Adipose tissue (tissue), 3 donors: ENCODE measurements around the gene PCDHB12. TPM values are rescaled to one million over a fixed set of nuclear protein-coding genes. Genes with fewer than 3 reads are reported as not detected.
"Not testable (repeated sequence)": the region's sequence is repeated elsewhere in the genome, so short reads cannot be mapped to it uniquely, and the experiment has no call there.

Experiments
- H3K27ac ChIP-seq: one replicate; pipeline ENCODE4 v1.5.1; 2013; ENCODE audit warnings: low read depth, low read length
- WGBS, 3 donors: extraction: QIAGEN DNeasy Blood & Tissue Kit; methylation state at CpG; one replicate each; pipeline ENCODE4 v1.1.7; 2013; 5-methylcytosine and 5-hydroxymethylcytosine counted together
- polyA plus RNA-seq, 3 donors: library from polyadenylated mRNA; stranded (reverse); fragments of 200-250 nt; gene quantifications; one replicate each; pipeline ENCODE4 v1.2.3, GENCODE V29; 2013
- donor health status: healthy with polysubstance abuse.
- donor health status: Bipolar disorder and iron deficiency.
- donor health status: healthy.

Gene PCDHB12
- polyA plus RNA-seq, 3 donors, result 0.81 to 1.2 (median 1.2) TPM

- no peak within 1 kb of the TSS for H3K27ac ChIP-seq
- 25 to 39% (median 27%) methylated on average over 21 of the region's 21 CpGs for WGBS, 3 donors
These were observed 8.9 kb upstream of the PCDHB12 start, which contains the start of gene PCDHB11 for GRCh38 chr5:141199359-141200235. Gene PCDHB11 (plus strand): TSS chr5:141199627. CDS start chr5:141199775, 148 bp downstream.

GRCh38 chr5:141201126-141201525, 7.4 kb upstream of the PCDHB12 start:
- 21 to 37% (median 36%) methylated on average over 20 to 25 of the region's 38 CpGs for WGBS, 3 donors
- not testable (repeated sequence) for H3K27ac ChIP-seq

- WGBS, 3 donors, result 29 to 35% (median 32%) methylated on average over 24 to 29 of the region's 35 CpGs
- H3K27ac ChIP-seq, result not testable (repeated sequence)
These were observed 6.9 kb upstream of the PCDHB12 start for GRCh38 chr5:141201646-141202045.

GRCh38 chr5:141210281-141210680, 1.8 kb downstream of the PCDHB12 start:
- WGBS, 3 donors, result 27 to 41% (median 37%) methylated on average over 35 to 38 of the region's 39 CpGs
- H3K27ac ChIP-seq, result not testable (repeated sequence)

- 21 to 27% (median 27%) methylated on average over 17 to 20 of the region's 27 CpGs for WGBS, 3 donors
- not testable (repeated sequence) for H3K27ac ChIP-seq
These were observed 2.3 kb downstream of the PCDHB12 start for GRCh38 chr5:141210849-141211248.

- 6 to 10% (median 9%) methylated on average over 12 to 13 of the region's 18 CpGs for WGBS, 3 donors
These were observed 5.3 kb downstream of the PCDHB12 start, which contains the start of gene PCDHB13 for GRCh38 chr5:141213656-141214339. Gene PCDHB13 (plus strand): TSS chr5:141213919. CDS start chr5:141214124, 205 bp downstream.

GRCh38 chr5:141214583-141214982, 6.1 kb downstream of the PCDHB12 start:
- WGBS, 3 donors, result 42 to 55% (median 52%) methylated on average over 10 to 11 of the region's 12 CpGs

More at GRCh38 chr5:141213656-141214339, 5.3 kb downstream of the PCDHB12 start, which contains the start of gene PCDHB13:
- H3K27ac ChIP-seq, result not testable (repeated sequence)

GRCh38 chr5:141215504-141215903, 7.0 kb downstream of the PCDHB12 start:
- WGBS, 3 donors, result 28 to 34% (median 31%) methylated on average over 23 to 34 of the region's 40 CpGs
- not testable (repeated sequence) for H3K27ac ChIP-seq

More at GRCh38 chr5:141214583-141214982, 6.1 kb downstream of the PCDHB12 start:
- H3K27ac ChIP-seq, result not testable (repeated sequence)

- H3K27ac ChIP-seq, result not testable (repeated sequence)
- WGBS, 3 donors, result 34 to 40% (median 35%) methylated on average over 10 to 18 of the region's 26 CpGs
These were observed 7.5 kb downstream of the PCDHB12 start for GRCh38 chr5:141216035-141216434.

GRCh38 chr5:141223112-141223783, 14.7 kb downstream of the PCDHB12 start, which contains the start of gene PCDHB14:
Gene PCDHB14 (plus strand): TSS chr5:141223343. CDS start chr5:141223506, 163 bp downstream.
- H3K27ac ChIP-seq, result no peak within 1 kb of the TSS
- 20 to 30% (median 21%) methylated on average over 15 of the region's 15 CpGs for WGBS, 3 donors

- 16 to 22% (median 21%) methylated on average over 25 to 33 of the region's 40 CpGs for WGBS, 3 donors
These were observed 16.3 kb downstream of the PCDHB12 start for GRCh38 chr5:141224844-141225243.

GRCh38 chr5:141225421-141225820, 16.9 kb downstream of the PCDHB12 start:
- WGBS, 3 donors, result 28 to 31% (median 28%) methylated on average over 15 to 30 of the region's 30 CpGs
- H3K27ac ChIP-seq, result not testable (repeated sequence)

More at GRCh38 chr5:141224844-141225243, 16.3 kb downstream of the PCDHB12 start:
- not testable (repeated sequence) for H3K27ac ChIP-seq

- no peak overlapping the region for H3K27ac ChIP-seq
- WGBS, 3 donors, result 4 to 10% (median 8%) methylated on average over 15 of the region's 15 CpGs
These were observed 25.7 kb downstream of the PCDHB12 start for GRCh38 chr5:141234109-141234667.

- not testable (repeated sequence) for H3K27ac ChIP-seq
- 22 to 28% (median 24%) methylated on average over 40 of the region's 40 CpGs for WGBS, 3 donors
These were observed 27.4 kb downstream of the PCDHB12 start for GRCh38 chr5:141235922-141236321.

- 19 to 20% (median 19%) methylated on average over 29 to 32 of the region's 32 CpGs for WGBS, 3 donors
- no peak overlapping the region for H3K27ac ChIP-seq
These were observed 28.2 kb downstream of the PCDHB12 start for GRCh38 chr5:141236516-141237313.

GRCh38 chr5:141241496-141241895, 33.0 kb downstream of the PCDHB12 start:
- 19 to 29% (median 22%) methylated on average over 43 of the region's 43 CpGs for WGBS, 3 donors

GRCh38 chr5:141245250-141245717, 36.8 kb downstream of the PCDHB12 start, which contains the start of gene PCDHB15:
Gene PCDHB15 (plus strand): TSS chr5:141245395. CDS start chr5:141245579, 184 bp downstream.
- no peak within 1 kb of the TSS for H3K27ac ChIP-seq
- 7 to 10% (median 7%) methylated on average over 16 of the region's 16 CpGs for WGBS, 3 donors

More at GRCh38 chr5:141241496-141241895, 33.0 kb downstream of the PCDHB12 start:
- no peak overlapping the region for H3K27ac ChIP-seq
